Inferior parietal cortex (tissue), 1 donor: ENCODE results near the gene SLBP.

Source experiments
- DNase-seq: peaks from one replicate; pipeline ENCODE4 v3.0.0-alpha.2; 2016; ENCODE audit errors: extremely low spot score

SLBP gene

GRCh38 chr4:1749370-1749769, 37.3 kb upstream of the SLBP start:
- no peak for DNase-seq

- peak; percentile 46 for DNase-seq
Measured at GRCh38 chr4:1748465-1748995, 36.4 kb upstream of the SLBP start.

- no peak for DNase-seq
Measured at GRCh38 chr4:1747603-1747967, 35.5 kb upstream of the SLBP start.

DNA sequence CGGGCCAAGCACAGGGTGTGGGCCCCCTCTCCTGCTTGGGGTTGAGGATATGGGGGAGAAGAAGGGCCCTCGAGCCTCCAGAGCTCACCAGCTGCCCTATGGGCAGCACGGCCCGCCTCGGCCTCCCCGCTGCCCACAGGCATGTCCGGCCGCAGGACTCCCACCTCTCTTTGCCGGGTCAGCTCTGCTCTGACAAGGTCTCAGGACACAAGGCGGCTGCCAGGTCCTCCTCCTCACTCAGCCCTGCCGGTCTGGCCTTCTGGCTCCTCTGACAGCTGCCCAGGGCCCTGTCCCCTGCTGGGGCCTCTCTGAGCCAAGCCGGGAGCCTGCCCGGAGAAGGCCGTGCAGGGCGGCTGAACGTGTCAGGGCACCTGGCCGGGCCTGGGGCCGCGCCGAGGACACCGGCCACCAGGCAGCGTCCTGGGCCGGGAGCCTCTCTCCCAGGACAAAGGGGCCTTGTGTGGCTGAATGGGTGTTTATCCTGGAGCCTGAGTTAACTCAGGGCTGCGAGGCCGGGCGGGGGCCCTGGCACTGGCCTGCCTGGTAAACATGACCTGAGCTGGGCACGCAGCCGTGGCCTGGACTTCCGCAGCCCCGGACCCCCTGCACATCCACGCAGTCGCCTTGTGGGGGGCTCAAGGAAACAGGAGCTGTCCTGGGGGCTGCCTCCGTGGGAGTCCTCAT, 34.9 kb upstream of the SLBP start:
- no peak for DNase-seq

- peak; percentile 47 for DNase-seq
Measured at GRCh38 chr4:1746265-1746691, 34.2 kb upstream of the SLBP start.

DNA sequence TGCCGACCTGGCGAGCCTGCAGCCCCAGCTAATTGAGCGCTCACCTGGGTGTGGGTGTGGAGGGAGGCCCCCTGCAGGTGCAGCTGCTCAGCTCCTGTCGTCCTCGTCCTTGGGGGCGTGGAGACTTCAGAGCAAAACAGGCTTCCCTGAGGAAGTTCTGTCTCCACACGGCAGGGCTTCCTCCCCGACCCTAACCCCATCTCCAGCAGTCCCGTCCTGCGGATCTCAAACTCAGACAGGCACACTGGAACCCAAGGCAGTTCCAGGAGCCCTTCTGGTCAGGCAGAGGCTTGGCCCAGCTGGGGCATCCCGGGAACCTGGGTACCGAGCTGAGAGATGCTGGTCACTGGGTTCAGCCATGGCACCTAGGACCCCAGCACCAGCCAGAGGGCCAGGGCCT, 33.6 kb upstream of the SLBP start:
- DNase-seq, result no peak

GRCh38 chr4:1745165-1745564, 33.0 kb upstream of the SLBP start:
- DNase-seq, result no peak

GRCh38 chr4:1744552-1744951, 32.4 kb upstream of the SLBP start:
- no peak for DNase-seq

GRCh38 chr4:1743975-1744374, 31.9 kb upstream of the SLBP start:
- DNase-seq, result no peak

DNA sequence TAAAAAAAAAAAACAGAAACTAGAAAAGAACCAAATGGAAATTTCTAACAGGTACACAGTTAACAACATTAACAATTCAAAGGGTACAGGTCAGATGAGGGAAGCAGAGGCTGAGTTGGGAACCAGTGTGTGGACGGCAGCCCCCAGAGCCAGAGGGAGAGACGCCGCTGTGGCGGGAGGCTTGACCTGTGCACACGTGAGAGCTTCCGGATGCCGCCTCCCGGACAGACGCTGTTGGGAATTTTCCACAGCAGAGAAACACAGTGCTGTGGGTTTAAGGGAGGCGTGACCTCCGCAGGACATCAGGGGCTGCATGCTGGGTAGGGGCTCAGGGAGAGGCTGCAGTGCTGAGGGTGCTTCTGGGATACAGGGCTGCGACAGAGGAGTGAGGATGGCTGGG, 31.4 kb upstream of the SLBP start:
- no peak for DNase-seq

GRCh38 chr4:1741208-1741607, 29.1 kb upstream of the SLBP start:
- DNase-seq, result no peak

DNA sequence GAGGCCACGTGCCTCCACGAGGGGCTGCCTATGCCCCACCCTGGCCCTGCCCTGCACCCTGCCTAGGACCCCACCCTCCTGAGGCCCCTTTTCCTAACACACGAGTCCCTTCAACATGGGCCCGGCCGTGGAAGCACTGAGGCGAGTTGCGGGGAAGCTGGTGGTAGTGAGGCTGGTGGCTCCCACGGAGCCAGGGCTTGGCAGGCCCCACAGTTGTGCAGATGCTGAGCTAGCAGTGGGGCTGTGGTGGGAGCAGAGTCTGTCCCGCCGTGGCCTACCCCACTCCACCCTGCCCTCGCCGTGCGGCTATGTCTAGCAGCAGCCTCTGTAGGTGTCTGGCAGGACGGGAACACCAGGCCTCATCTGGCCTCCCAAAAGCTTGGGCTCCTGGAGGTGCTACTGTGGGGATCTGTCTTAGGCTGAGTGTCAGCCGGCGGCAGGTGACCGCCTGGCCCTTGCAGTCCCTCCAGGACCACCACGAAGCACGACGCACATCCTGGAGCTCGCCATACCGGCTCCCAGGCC, 28.0 kb upstream of the SLBP start:
- DNase-seq, result no peak

GRCh38 chr4:1739358-1739757, 27.2 kb upstream of the SLBP start:
- DNase-seq, result no peak

DNA sequence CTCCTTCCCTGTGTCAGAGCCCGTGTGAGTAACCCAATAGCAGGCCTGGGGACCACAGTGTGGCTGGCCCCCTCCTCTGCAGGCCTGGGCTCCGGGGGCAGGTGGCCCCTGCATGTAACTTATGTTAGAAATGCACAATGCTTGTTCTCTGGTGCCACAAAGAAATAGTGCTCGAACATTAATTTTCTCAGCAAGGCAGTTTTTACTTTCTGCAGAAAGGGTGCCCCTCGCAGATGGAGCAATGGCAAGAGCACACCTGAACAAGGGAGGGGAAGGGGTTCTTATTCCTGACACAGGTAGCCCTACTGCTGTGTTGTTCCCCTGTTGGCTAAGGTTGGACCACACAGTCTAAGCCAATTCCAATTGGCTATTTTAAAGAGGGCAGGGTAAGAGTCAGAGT, 26.3 kb upstream of the SLBP start:
- no peak for DNase-seq

DNA sequence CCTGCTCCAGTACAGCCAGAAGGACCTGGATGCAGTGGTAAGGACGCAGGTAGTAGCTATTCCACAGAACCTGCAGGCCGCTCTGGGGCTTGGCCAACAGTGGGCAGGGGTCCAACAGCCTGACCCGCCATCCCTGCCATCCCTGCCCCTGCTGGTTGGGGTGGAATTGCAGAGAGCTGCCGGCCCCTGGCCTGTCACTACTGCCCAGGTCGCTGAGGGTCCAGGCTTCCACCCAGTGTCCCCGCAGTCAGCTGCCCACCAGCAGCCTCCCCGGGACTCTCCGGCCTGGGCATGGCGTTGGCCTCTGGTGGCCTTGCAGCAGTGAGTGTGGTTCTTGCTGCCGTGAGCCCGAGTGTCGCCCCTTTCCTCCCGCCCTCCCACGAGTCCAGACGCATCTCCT, 25.5 kb upstream of the SLBP start:
- DNase-seq, result no peak

DNA sequence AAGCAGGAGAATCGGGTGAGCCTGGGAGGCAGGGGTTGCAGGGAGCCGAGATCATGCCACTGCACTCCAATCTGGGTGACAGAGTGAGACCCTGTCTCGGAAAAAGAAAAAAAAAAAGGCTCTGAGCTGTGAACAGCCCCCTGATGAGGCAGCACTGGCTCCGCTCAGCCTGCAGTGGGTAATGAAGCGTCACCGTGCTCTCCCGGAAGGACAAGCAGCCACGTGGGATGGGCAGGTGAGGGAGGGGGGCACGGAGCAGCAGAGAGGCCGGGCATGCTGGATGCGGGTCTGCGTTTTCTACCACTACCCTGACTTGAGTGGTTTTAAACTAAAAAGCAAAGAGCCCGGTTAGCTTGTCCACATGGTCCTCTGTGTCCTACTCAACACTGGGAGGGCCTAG, 24.7 kb upstream of the SLBP start:
- no peak for DNase-seq

- no peak for DNase-seq
Measured at GRCh38 chr4:1735215-1735614, 23.1 kb upstream of the SLBP start.

DNA sequence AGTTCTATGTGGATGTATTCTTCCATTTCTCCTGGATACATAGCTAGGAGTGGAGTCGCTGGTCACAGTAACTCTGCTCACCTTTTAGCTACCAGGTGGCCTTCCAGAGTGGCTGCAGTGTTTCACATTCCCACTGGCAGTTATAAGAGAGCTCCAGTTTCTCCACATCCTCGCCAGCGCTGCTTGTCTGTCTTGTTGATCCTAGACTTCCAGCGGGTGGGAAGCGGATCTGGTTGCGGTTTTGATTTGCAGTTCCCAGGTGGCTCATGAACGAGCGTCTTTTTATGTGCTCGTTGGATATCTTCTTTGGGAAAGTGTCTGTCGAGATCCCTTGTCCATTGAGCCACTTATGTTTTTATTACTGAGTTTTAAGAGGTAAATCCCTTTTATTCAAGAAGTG, 20.8 kb upstream of the SLBP start:
- no peak for DNase-seq

- DNase-seq, result no peak
Measured at GRCh38 chr4:1731180-1731579, 19.1 kb upstream of the SLBP start.

DNA sequence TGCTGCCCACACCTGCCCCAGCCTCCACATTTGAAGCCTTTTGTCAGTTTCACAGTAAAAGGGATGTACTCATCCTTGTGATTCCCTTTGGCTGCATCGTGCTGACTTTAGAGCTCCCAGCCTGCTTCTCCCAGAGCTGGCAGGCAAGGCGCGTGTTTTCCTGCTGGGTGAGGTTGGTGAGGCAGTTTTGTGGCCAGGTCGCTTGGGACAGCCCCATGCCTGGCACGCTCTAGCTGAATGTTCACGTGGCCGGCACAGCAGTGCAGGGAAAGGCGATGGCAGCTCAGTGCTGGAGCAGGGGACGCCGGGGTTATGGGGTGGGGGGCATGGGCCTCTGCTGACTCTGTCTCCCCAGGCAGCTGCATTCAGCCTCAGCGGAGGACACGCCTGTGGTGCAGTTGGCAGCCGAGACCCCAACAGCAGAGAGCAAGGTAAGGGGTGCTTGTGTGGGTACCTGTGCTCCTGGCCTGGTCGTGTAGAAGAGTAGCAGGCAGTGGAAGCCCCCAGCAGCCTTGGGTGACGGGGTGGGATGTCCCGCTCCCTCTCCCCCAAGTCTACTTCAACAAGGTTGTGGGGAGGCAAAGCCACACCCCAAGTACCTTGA, 18.5 kb upstream of the SLBP start:
- no peak for DNase-seq

- DNase-seq, result no peak
Measured at GRCh38 chr4:1728061-1728980, 16.2 kb upstream of the SLBP start.
